Small intestine (tissue), 7 donors: ENCODE measurements around the gene NHERF1. TPM values are rescaled to one million over a fixed set of nuclear protein-coding genes. Genes with fewer than 3 reads are reported as not detected.

ENCODE experiments used
- DNase-seq, 2 donors: peaks; one replicate each; pipeline versions ENCODE4 v3.0.0 to v3.0.0-alpha.2; 2013
- FAIRE-seq: peaks from 2 replicates; lab custom pipeline; 2012; peaks lifted over from hg19 to GRCh38; lab: Jason Lieb, UNC
- H3K27ac ChIP-seq, 3 donors: one replicate each; pipeline ENCODE4 v1.5.1; 2013; ENCODE audit warnings: low read length in 2 of 3, mild to moderate bottlenecking in 2 of 3, control low read depth in 1 of 3, inconsistent platforms in 1 of 3, low read depth in 1 of 3, moderate library complexity in 1 of 3
- H3K27me3 ChIP-seq, 3 donors: one replicate each; pipeline ENCODE4 v1.6.1; 2013; ENCODE audit warnings: low read length in 3 of 3, inconsistent platforms in 1 of 3; ENCODE audit not compliant: control insufficient read depth in 3 of 3, insufficient read depth in 3 of 3
- H3K36me3 ChIP-seq, 3 donors: one replicate each; pipeline ENCODE4 v1.6.1; 2013; ENCODE audit warnings: low read length in 3 of 3, inconsistent platforms in 1 of 3, low read depth in 1 of 3, mild to moderate bottlenecking in 1 of 3, moderate library complexity in 1 of 3; ENCODE audit not compliant: control insufficient read depth in 3 of 3, insufficient read depth in 2 of 3
- H3K4me1 ChIP-seq, 3 donors: one replicate each; pipeline ENCODE4 v1.6.1; 2013; ENCODE audit warnings: low read length in 2 of 3, inconsistent platforms in 1 of 3, low read depth in 1 of 3, mild to moderate bottlenecking in 1 of 3, moderate library complexity in 1 of 3; ENCODE audit not compliant: control insufficient read depth in 3 of 3, insufficient read depth in 2 of 3
- H3K4me3 ChIP-seq, 3 donors: one replicate each; pipeline ENCODE4 v1.5.1; 2013; ENCODE audit warnings: low read length in 3 of 3, control low read depth in 1 of 3, inconsistent platforms in 1 of 3, low read depth in 1 of 3, mild to moderate bottlenecking in 1 of 3, moderate library complexity in 1 of 3
- H3K9me3 ChIP-seq, 2 donors: one replicate each; pipeline ENCODE4 v1.6.1; 2013; ENCODE audit warnings: low read depth in 1 of 2, low read length in 1 of 2; ENCODE audit not compliant: control insufficient read depth in 2 of 2, insufficient read depth in 1 of 2
- WGBS, 3 donors: extraction: QIAGEN DNeasy Blood & Tissue Kit; methylation state at CpG; one replicate each; pipeline ENCODE4 v1.1.7; 2013; 5-methylcytosine and 5-hydroxymethylcytosine counted together
- polyA plus RNA-seq, 4 donors: library from polyadenylated mRNA; stranded (reverse) in 3 of 4; unstranded in 1 of 4; fragments of 200-250 nt in 3 of 4; fragments of 120-200 nt in 1 of 4; gene quantifications; one replicate each; pipeline versions ENCODE4 v1.2.1 to v1.2.3, GENCODE V29; 2013
- donor health status: healthy with polysubstance abuse.
- donor health status: control.
- donor health status: control.
- donor health status: Bipolar disorder and iron deficiency.
- donor health status: healthy.

The NHERF1 gene
- polyA plus RNA-seq, 4 donors, result 231 to 592 (median 518) TPM

DNA sequence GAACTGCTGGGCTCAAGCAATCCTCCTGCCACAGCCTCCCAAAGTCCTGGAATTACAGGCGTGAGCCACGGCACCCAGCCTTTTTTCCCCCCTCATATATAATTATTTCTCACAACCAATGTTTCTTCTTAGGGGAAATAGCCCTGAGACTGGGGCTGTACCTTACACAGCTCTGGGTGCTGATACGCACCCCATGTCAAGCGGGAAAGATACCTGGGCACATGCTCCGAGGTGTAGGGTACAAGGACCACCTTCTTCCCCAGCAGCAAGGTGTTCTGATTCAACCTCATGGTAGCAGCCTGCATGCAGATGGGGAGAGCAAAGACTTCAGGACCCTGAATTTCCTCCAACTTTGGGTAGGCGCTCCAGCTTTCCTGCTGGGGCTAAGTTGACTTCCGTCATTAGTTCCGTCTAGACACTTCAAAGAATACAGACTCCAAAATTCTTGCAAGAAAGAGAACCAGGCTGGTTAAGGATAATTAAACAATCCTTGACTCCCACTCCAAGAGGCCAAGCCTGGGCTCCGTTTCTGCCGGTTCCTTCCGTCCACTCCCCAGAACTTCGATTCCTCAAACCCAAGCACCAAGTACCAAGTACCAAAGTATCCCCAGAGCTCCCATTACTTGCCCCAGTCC lies 27.1 kb downstream of the NHERF1 start:
- peak overlapping the region in 1 of 3 donors; percentile 74 for H3K27ac ChIP-seq
- DNase-seq, result no peak
- WGBS, 3 donors, result 32 to 36% (median 33%) methylated on average over 12 of the region's 12 CpGs
- H3K4me1 ChIP-seq, result peaks cover 0 to 62% (median 8%) of the 10 kb centered on the region in 3 donors
- H3K4me3 ChIP-seq, result peak overlapping the region; percentile 69 to 81 (median 75)
- no peaks in the 10 kb centered on the region for H3K27me3 ChIP-seq
- FAIRE-seq, result no peak
- peaks cover 7 to 45% (median 14%) of the 10 kb centered on the region in 3 donors for H3K36me3 ChIP-seq
- H3K9me3 ChIP-seq, result no peaks in the 10 kb centered on the region

DNA sequence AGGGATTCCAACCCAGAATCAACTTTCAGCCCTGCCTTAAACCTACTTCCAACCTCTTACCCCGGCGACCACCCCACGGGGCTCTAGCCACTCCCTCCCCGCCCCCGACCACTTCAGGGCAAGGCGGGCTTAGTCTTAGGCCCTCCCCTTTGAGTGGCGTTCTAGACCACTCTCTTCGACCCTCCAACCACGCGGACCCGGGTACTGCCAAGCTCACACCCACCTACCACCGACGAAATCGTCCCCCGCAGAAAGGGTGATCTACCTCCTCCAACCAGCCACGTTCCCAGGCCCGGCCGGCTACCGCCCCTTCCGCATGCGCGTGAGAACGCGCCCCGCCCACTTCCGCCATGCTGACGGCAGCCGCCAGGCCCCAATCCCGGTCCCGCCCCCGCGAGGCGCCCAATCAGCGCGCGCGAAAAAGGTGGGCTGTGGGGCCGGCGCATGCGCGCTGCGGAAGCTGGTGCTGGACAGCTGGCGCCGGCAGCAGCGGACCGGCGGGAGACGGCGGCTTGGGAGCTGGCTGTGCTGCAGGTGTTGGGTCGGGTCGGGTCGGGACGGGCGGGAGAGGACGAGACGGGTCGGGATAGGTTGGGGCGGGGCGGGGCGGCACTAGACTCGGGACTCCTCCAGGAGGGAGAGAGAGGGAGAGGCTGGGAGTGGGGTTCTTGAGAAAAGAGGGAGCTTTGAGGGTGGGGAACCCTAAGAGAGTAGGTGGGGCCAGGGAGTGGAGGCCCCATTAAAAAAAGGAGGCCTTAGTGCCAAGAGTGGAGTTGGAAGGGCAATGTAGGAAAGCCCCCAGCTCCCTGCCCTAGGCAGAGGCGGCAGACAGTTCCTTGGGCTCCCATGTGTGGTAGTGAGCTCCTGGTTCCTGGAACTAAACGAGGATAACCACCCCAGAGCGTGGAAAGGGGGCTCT lies 27.9 kb downstream of the NHERF1 start, which contains the start of gene NAT9:
NAT9 (minus strand) TSS at position 302 of the 919 bp plus-strand sequence. CDS start 647 bp downstream, outside the sequence.
- peak; percentile 96 to 99 for DNase-seq
- FAIRE-seq, result no peak
- peaks cover 7 to 38% (median 13%) of the 10 kb centered on the region in 3 donors for H3K36me3 ChIP-seq
- peak within 1 kb of the TSS in 2 of 3 donors; percentile 45 to 74 for H3K27ac ChIP-seq
- 1% methylated on average over 61 to 64 of the region's 64 CpGs for WGBS, 3 donors
- H3K4me3 ChIP-seq, result peak within 1 kb of the TSS; percentile 74 to 81 (median 75)
- H3K4me1 ChIP-seq, result peaks cover 0 to 54% (median 8%) of the 10 kb centered on the region in 3 donors
- no peaks in the 10 kb centered on the region for H3K9me3 ChIP-seq
- no peaks in the 10 kb centered on the region for H3K27me3 ChIP-seq

DNA sequence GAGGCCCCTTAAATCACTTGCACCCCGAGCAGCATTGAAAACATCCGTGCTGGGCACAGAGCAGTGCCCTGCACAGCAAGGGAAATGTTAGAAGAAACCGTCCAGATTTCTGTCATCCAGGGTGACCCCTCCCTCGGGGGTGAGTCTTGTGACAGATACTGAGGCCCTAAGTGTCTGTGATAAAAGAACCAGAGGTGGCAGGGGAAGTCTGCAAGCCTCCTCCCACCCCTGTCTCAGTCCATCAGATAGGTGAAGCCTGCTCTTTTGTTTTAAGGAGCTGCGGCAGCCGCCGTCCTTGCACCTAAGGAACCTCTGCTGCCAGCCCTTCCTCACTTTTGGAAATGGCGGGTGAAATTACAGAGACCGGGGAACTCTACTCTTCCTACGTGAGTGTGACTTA lies 28.6 kb downstream of the NHERF1 start:
- peaks cover 5 to 32% (median 10%) of the 10 kb centered on the region in 3 donors for H3K36me3 ChIP-seq
- FAIRE-seq, result no peak
- H3K27ac ChIP-seq, result peak overlapping the region in 1 of 3 donors; percentile 45
- no peaks in the 10 kb centered on the region for H3K9me3 ChIP-seq
- no peaks in the 10 kb centered on the region for H3K27me3 ChIP-seq
- 22 to 35% (median 33%) methylated on average over 10 of the region's 10 CpGs for WGBS, 3 donors
- H3K4me3 ChIP-seq, result peak overlapping the region; percentile 68 to 75 (median 74)
- no peak for DNase-seq
- H3K4me1 ChIP-seq, result peaks cover 0 to 47% (median 8%) of the 10 kb centered on the region in 3 donors

GRCh38 chr17:74777901-74778515 lies 29.6 kb downstream of the NHERF1 start:
- DNase-seq (peak in 1 of 2 donors; percentile 46), FAIRE-seq (no peak)
- Histone ChIP-seq H3K4me3 (no peak overlapping the region), H3K27me3 (no peaks in the 10 kb centered on the region), H3K27ac (peak overlapping the region in 1 of 3 donors; percentile 45), H3K4me1 (peaks cover 0 to 37% (median 8%) of the 10 kb centered on the region in 3 donors), H3K9me3 (no peaks in the 10 kb centered on the region), H3K36me3 (peaks cover 2 to 26% (median 2%) of the 10 kb centered on the region in 3 donors)
- 75 to 91% (median 82%) methylated on average over 6 of the region's 6 CpGs for WGBS, 3 donors

DNA sequence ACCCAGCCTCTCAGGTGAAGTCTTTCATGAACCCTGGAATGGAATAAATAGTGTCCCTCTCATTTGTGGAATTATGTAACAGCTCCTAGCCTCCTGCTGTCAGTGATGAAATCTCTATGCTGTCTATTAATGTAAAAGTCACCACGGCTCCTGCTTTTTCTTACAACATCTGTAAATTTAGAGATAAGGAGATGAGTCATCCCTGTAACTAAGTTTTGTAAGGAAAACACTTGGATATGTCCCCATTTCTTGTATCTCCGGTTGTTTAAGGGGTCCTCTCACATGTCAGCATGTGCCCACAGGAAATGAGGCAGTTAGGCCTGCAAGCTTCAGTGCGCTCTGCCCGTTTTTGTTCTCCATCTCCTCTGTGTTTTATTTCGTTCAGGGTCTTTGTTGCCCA lies 30.5 kb downstream of the NHERF1 start:
- H3K9me3 ChIP-seq, result no peaks in the 10 kb centered on the region
- DNase-seq, result peak in 1 of 2 donors; percentile 16
- no peak overlapping the region for H3K27ac ChIP-seq
- H3K36me3 ChIP-seq, result peaks cover 0 to 21% (median 1%) of the 10 kb centered on the region in 3 donors
- H3K4me3 ChIP-seq, result no peak overlapping the region
- H3K4me1 ChIP-seq, result peaks cover 0 to 28% (median 8%) of the 10 kb centered on the region in 3 donors
- FAIRE-seq, result no peak
- WGBS, 3 donors, result 61 to 70% (median 68%) methylated on average over 5 of the region's 5 CpGs
- no peaks in the 10 kb centered on the region for H3K27me3 ChIP-seq

DNA sequence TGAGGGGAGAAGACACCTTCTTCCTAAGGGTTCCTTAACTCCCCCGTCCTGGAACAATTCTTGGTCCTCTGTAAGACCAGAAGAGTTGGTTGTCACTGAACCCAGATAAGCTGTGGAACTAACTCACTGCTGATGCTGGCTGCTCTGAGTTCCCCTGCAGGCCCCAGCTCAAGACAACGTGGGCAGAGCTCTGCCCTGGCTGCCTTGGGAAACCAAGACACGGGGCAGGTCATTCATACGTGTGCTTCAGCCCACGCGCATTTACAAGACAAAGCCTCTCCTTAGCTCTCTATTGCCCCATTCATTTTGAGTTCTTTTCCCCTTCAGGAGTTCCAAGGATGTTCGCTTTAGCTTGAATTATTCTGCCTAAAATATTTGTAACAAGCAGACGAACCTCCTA lies 31.1 kb downstream of the NHERF1 start:
- Histone ChIP-seq H3K4me1 (peaks cover 0 to 25% (median 8%) of the 10 kb centered on the region in 3 donors), H3K36me3 (peaks cover 0 to 21% (median 0%) of the 10 kb centered on the region in 3 donors), H3K27me3 (no peaks in the 10 kb centered on the region), H3K27ac (peak overlapping the region in 2 of 3 donors; percentile 1 to 72), H3K4me3 (no peak overlapping the region), H3K9me3 (no peaks in the 10 kb centered on the region)
- WGBS, 3 donors, result 75 to 85% (median 83%) methylated on average over 8 of the region's 8 CpGs
- DNase-seq (no peak), FAIRE-seq (no peak)

DNA sequence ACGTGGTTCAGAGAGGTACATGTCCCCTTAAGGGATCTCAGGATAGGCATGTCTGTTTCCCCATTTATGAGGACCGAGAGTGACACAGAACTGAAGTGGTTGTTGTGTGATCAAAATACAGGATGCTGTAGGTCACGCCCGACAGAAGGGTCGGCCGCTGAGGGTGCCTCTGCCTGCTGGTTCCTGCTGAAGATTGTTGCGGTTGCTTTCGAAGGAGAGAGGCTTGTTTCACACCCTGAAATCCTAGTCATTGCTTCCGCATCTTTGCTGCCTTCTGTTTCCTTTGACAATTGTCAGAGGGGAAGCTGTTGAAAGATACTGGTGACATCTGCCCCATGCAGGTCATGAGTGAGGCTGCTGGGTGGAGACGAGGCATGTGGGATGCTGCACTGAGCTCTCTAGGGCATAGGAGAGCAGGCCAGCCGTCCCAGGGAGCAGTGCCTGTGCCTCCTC lies 31.5 kb downstream of the NHERF1 start:
- no peaks in the 10 kb centered on the region for H3K27me3 ChIP-seq
- H3K9me3 ChIP-seq, result no peaks in the 10 kb centered on the region
- FAIRE-seq (no peak), DNase-seq (peak in 1 of 2 donors; percentile 25)
- 63 to 86% (median 71%) methylated on average over 11 of the region's 11 CpGs for WGBS, 3 donors
- H3K27ac ChIP-seq, result peak overlapping the region in 2 of 3 donors; percentile 3 to 72
- H3K4me3 ChIP-seq, result no peak overlapping the region
- H3K4me1 ChIP-seq, result peaks cover 0 to 22% (median 8%) of the 10 kb centered on the region in 3 donors
- peaks cover 0 to 22% (median 0%) of the 10 kb centered on the region in 3 donors for H3K36me3 ChIP-seq
